NCI-H345 (cell line): ENCODE results near the gene IRF4.
"Not testable (repeated sequence)": the region's sequence is repeated elsewhere in the genome, so short reads cannot be mapped to it uniquely, and the experiment has no call there.

Source experiments
- DNase-seq: peaks from one replicate; lab custom pipeline; 2025; lab: John Stamatoyannopoulos, UW

The IRF4 gene

DNA sequence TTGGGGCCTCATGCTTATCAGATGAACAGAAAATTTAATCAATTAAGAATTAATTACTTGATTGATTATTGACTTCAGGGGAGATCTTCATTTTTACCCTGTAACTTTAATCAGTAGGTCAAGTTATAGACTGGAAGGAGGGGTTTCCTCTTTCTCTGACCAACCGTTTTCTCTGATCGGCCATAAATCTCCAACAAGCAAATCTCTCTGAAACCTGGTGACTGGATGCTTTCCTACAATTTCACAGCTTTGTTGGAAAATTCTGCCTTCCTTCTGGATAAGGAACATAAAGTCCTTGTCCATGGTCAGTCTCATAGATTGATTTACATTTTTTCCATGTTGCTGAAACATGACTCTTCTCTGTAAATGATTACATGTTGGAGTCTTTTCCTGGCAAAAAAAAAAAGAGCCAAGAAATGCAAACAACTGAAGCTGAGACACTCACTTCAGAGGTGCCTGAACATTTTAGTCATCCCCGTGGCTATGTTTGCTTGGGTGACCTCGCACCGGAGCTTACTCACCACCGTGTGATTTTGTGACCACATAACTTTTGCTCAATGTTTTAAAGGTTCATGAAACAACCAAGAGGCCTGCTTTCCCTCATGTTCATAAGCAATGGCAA lies 31.0 kb downstream of the IRF4 start:
- DNase-seq: no peak

DNA sequence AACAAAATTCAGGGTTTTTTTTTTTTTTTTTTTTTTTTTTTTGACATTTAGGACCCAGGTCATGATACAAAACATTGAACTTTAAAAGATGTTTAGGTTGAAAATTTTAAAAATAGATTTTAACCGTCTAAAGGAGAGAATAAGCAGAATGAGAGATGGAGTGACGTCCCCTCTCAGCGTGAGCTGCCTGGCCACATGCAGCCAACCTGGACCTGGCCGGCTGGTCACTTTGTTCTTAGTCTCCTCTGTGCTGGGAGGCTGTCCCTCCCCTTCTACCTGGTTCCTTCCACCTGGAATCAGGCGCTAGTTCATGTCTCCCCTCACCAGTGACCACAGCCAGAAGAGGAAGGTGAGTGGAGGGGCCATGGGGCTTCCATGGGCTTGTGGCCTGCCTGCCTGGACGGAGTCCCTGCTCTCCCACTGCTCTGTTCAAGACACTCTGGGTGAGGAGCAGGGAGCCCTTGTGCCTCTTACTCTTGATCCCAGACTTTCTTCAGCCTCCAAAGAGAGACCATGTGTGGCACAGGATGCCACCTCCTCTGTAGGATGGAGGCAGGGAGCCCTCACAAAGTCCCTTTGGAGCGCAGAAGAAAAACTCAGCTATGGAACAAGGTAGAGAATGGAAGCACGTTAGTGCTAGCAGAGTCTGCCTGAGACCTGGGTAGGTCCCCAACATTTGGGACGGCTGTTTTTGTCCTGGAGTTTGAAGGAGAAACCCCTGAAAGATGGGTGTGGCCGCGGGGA lies 31.7 kb downstream of the IRF4 start:
- no peak for DNase-seq

DNA sequence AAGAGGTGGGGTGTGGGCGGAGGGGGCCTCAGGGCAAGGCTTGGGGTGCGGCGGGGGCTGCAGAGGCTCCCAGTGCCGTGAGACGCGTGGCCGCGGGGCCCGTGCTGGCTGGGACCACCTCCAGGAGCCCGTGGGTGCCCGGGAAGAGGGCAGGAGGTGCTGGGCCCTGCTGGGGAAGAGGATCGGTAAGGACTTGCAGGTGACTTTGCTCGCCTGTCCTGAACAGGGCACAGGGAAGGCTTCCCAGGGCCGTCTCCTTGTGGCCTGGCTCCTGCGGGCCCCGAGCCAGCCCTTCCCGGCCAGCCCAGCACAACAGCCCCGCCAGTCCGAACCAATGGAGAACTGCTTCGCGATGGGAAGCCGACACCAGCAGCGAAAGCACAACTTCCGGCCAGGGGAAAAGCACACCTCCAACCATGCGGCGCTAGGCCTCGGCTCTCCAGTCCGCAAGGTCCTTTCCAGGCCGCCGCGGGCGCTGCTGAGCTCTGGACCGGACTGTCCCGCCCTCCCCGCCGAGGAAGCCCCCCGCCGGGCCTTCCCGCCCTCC lies 32.3 kb downstream of the IRF4 start:
- no peak for DNase-seq

GRCh38 chr6:424741-425417 lies 33.3 kb downstream of the IRF4 start:
- DNase-seq: no peak

DNA sequence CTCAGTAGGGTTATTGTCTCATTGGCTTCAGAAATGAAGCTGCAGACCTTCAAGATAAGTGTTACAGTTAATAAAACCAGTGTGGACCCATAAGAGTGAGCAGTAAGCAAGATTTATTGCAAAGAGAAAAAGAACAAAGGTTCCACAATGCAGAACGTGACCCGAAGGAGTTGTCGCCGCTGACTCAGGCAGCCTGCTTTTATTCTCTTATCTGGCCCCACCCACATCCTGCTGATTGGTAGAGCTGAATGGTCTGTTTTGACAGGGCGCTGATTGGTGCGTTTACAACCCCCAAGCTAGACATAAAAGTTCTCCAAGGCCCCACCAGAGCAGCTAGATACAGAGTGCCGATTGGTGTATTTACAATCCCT lies 33.9 kb downstream of the IRF4 start:
- not testable (repeated sequence) for DNase-seq

DNA sequence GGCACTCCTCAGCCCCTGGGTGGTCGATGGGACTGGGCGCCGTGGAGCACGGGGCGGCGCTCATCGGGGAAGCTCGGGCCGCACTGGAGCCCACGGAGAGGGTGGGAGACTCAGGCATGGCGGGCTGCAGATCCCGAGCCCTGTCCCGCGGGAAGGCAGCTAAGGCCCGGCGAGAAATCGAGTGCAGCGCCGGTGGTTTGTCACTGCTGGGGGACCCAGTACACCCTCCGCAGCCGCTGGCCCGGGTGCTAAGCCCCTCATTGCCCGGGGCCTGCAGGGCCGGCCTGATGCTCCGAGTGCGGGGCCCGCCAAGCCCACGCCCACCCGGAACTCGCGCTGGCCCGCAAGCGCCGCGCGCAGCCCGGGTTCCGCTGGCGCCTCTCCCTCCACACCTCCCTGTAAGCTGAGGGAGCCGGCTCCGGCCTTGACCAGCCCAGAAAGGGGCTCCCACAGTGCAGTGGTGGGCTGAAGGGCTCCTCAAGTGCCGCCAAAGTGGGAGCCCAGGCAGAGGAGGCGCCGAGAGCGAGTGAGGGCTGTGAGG lies 34.7 kb downstream of the IRF4 start:
- DNase-seq: not testable (repeated sequence)

DNA sequence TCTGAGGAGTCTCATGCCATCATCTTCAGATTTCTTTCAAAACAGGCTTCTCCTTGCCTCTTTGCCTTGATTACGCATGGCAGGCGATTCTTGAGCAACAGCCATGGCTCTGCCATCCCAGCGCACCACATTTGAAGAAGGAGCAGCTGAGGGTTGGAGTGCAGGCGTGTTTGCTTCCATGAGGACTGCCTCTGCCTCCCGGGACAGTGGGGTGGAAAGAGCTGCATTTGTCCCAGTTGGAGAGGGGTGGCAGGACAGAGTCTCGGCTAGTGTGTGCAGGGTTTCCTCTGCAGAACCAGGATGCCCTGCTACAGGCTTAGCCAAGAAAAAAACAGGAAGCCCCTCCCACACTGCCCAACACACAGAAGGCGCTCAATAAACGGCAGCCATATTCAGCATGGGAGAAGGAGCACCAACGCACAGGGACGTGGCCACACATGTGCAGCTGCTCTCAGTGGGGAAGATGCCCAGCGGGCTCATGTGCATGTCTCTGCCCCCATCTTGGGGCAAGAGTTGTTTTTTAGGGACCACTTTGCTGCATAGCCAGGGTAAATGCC lies 36.6 kb downstream of the IRF4 start:
- DNase-seq: no peak

- DNase-seq: no peak
These were observed 38.1 kb downstream of the IRF4 start for GRCh38 chr6:429515-430121.

- DNase-seq: no peak
These were observed 40.0 kb downstream of the IRF4 start for GRCh38 chr6:431504-431903.

- DNase-seq: no peak
These were observed 40.4 kb downstream of the IRF4 start for GRCh38 chr6:431986-432385.

DNA sequence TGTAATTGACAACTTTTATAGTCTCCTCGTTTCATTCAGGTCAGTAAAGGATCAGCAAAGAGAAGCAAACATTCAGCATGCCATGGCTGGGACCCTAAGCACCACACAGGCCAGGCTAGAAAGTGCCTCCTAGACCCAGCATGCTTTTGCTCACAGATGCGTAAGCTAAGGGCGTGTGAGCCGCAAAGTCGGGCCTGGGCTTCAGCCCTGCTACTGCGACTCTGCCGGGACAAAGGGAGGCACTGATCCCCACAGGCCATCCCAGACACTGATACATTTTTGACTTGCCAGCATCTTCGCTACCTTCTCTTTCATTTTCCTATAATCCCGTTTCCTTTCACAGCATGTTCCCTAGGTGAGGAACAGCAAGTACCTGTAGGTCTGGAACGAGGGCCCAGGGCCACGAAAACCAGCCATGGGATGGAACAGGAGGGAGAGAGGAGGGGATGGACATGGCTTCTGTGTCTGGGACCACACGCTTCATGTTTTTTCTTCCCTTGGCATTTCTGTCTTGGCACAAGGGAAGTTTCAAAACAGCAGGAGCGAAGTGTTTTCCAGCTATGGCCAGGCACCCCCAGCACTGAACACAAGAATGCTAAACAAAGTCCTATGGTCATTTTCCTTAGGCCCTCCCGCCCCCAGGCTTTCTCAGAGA lies 42.6 kb downstream of the IRF4 start:
- no peak for DNase-seq

GRCh38 chr6:435441-436307 lies 44.1 kb downstream of the IRF4 start:
- DNase-seq: no peak

DNA sequence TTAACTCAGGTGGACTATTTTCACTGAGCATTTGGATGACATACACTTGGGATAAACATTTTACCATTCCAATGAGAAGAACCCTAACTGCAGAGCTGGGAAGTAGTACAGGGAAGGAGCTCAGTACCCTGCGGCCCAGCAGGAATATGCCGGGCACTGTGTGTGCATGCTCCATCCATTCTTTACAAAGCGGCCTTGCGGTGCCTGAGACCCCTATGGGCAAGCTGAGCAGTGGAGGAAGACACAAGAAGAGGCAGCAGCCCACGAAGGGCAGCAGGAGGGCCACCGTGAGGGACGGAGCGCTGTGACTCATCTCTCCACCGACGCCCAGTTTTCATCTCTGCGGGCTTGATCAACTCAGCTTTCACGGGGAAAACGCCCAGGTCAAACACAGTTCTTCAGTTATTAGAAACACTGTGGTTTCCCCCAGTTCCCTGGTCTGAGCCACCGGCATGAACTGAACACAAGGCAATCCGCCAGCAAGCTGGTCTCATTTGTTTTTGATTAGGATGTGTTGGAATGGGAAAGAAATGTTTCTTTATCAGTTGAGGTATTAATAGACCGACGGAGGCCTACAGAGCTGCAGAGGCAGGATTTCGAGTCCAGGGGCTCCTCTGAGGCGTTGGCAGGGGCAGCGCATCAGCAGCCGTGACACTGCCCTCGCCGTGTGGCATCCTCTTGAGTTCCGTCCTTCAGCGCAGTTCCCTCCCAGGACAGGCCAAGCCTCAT lies 44.9 kb downstream of the IRF4 start:
- DNase-seq: no peak

DNA sequence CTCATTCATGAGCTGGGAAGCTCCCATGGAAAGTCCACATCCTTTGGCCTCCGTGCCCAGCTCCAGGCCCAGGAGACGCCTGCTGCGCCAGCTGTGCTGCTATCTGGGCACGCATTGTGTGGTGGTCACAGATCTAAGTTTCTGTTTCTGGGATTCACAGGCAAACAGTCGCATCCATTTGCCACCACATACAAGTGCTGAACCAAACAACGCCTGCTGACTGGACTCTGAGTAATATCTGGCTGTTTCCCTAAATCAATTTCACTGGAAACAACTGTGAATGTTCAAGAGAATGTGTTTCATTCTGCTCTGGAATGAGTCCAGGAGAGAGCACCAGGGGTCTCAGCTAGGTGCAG lies 45.5 kb downstream of the IRF4 start:
- no peak for DNase-seq

GRCh38 chr6:438634-439170 lies 47.1 kb downstream of the IRF4 start:
- no peak for DNase-seq

GRCh38 chr6:439641-440167 lies 48.2 kb downstream of the IRF4 start:
- no peak for DNase-seq

GRCh38 chr6:441126-441920 lies 49.8 kb downstream of the IRF4 start:
- DNase-seq: no peak

GRCh38 chr6:443621-444159 lies 52.1 kb downstream of the IRF4 start:
- no peak for DNase-seq
